HEK293 (cell line): ENCODE results near the gene PDAP1.
A peak's percentile ranks its signal among the peaks of the same experiment; 100 is the strongest.

Experiments used
- CTCF ChIA-PET: fragments of 350-600 bp; formaldehyde crosslinking; extraction: SDS; loops from one replicate; lab custom pipeline; 2021; ENCODE audit warnings: antibody characterized with exemption; lab: Yijun Ruan, JAX
- POLR2A ChIA-PET: fragments of 300-600 bp; formaldehyde crosslinking; extraction: SDS; loops from one replicate; lab custom pipeline; 2020; ENCODE audit warnings: antibody characterized with exemption, inconsistent platforms; lab: Yijun Ruan, JAX
- H3K27ac ChIP-seq: fragments of 200-500 bp; sonication (Bioruptor generic); 2 replicates; pipeline ENCODE4 v1.5.1; 2014; ENCODE audit warnings: low read depth, low read length, control low read depth, inconsistent platforms; ENCODE audit errors: extremely low read depth
- H3K36me3 ChIP-seq, 2 experiments: fragments of 200-500 bp in 1 of 2; sonication (Bioruptor generic) in 1 of 2; 1 replicate in 1 of 2; 2 replicates in 1 of 2; pipeline ENCODE4 v1.5.1; 2014 to 2017; ENCODE audit warnings: inconsistent platforms in 2 of 2, low read length in 2 of 2; ENCODE audit not compliant: control insufficient read depth in 2 of 2, insufficient read depth in 1 of 2
- H3K4me1 ChIP-seq: fragments of 200-500 bp; sonication (Bioruptor generic); 2 replicates; pipeline ENCODE4 v1.5.1; 2014; ENCODE audit warnings: mild to moderate bottlenecking, low read length, inconsistent platforms; ENCODE audit not compliant: control insufficient read depth, insufficient read depth
- H3K4me3 ChIP-seq: 2 replicates; pipeline ENCODE4 v1.5.1; 2011; ENCODE audit warnings: low read depth, mild to moderate bottlenecking, control low read depth, low read length, moderate library complexity
- H3K9me3 ChIP-seq: fragments of 200-500 bp; sonication (Bioruptor generic); 2 replicates; pipeline ENCODE4 v1.5.1; 2014; ENCODE audit warnings: low read depth, low read length, inconsistent platforms; ENCODE audit not compliant: control insufficient read depth, insufficient read depth
- GLIS2 ChIP-seq: fragments of 450-650 bp; formaldehyde crosslinking; IDR thresholded peaks from 2 replicates; pipeline ENCODE4 v1.5.1; 2016; ENCODE audit warnings: missing biosample characterization, missing genetic modification characterization
- HOXC10 ChIP-seq: sonication (generic); formaldehyde crosslinking; IDR thresholded peaks from 2 replicates; pipeline ENCODE4 v1.8.1; 2023; ENCODE audit warnings: mild to moderate bottlenecking, missing genetic modification reagents
- KLF1 ChIP-seq: fragments of 450-650 bp; formaldehyde crosslinking; IDR thresholded peaks from 2 replicates; pipeline ENCODE4 v1.5.1; 2016; ENCODE audit warnings: missing biosample characterization, missing genetic modification characterization
- KLF16 ChIP-seq: fragments of 450-650 bp; formaldehyde crosslinking; IDR thresholded peaks from 2 replicates; pipeline ENCODE4 v1.5.1; 2017; ENCODE audit warnings: missing biosample characterization, missing genetic modification characterization
- KLF7 ChIP-seq: fragments of 450-650 bp; formaldehyde crosslinking; IDR thresholded peaks from 2 replicates; pipeline ENCODE4 v1.5.1; 2016; ENCODE audit warnings: missing biosample characterization, missing genetic modification characterization, borderline replicate concordance
- KLF8 ChIP-seq: fragments of 450-650 bp; formaldehyde crosslinking; IDR thresholded peaks from 2 replicates; pipeline ENCODE4 v1.5.1; 2016; ENCODE audit warnings: missing biosample characterization, missing genetic modification characterization
- PRDM6 ChIP-seq: fragments of 450-650 bp; formaldehyde crosslinking; IDR thresholded peaks from 2 replicates; pipeline ENCODE4 v1.5.1; 2017; ENCODE audit warnings: missing biosample characterization, missing genetic modification characterization
- SALL2 ChIP-seq: fragments of 450-650 bp; formaldehyde crosslinking; IDR thresholded peaks from 2 replicates; pipeline ENCODE4 v1.5.0; 2017; ENCODE audit warnings: missing biosample characterization, mild to moderate bottlenecking, missing genetic modification characterization, borderline replicate concordance
- SCRT1 ChIP-seq: fragments of 450-650 bp; formaldehyde crosslinking; IDR thresholded peaks from 2 replicates; pipeline ENCODE4 v1.5.1; 2016; ENCODE audit warnings: missing biosample characterization, missing genetic modification characterization, borderline replicate concordance
- SP2 ChIP-seq: fragments of 450-650 bp; formaldehyde crosslinking; IDR thresholded peaks from 2 replicates; pipeline ENCODE4 v1.5.1; 2016; ENCODE audit warnings: missing biosample characterization, missing genetic modification characterization
- ZBTB48 ChIP-seq: fragments of 450-650 bp; formaldehyde crosslinking; IDR thresholded peaks from 2 replicates; pipeline ENCODE4 v1.5.1; 2016; ENCODE audit warnings: missing biosample characterization, missing genetic modification characterization
- ZNF121 ChIP-seq: fragments of 450-650 bp; formaldehyde crosslinking; IDR thresholded peaks from 2 replicates; pipeline ENCODE4 v1.5.1; 2016; ENCODE audit warnings: missing biosample characterization, missing genetic modification characterization
- ZNF138 ChIP-seq: fragments of 450-650 bp; formaldehyde crosslinking; IDR thresholded peaks from 2 replicates; pipeline ENCODE4 v1.5.1; 2016; ENCODE audit warnings: missing biosample characterization, missing genetic modification characterization, borderline replicate concordance
- ZNF16 ChIP-seq: fragments of 450-650 bp; formaldehyde crosslinking; IDR thresholded peaks from 2 replicates; pipeline ENCODE4 v1.5.1; 2016; ENCODE audit warnings: low read depth, missing biosample characterization, missing genetic modification characterization
- ZNF214 ChIP-seq: fragments of 450-650 bp; formaldehyde crosslinking; IDR thresholded peaks from 2 replicates; pipeline ENCODE4 v1.5.1; 2017; ENCODE audit warnings: missing biosample characterization, mild to moderate bottlenecking, missing genetic modification characterization, borderline replicate concordance
- ZNF221 ChIP-seq: fragments of 450-650 bp; formaldehyde crosslinking; IDR thresholded peaks from 2 replicates; pipeline ENCODE4 v1.5.1; 2017; ENCODE audit warnings: missing biosample characterization, missing genetic modification characterization, borderline replicate concordance
- ZNF23 ChIP-seq: fragments of 450-650 bp; formaldehyde crosslinking; IDR thresholded peaks from 2 replicates; pipeline ENCODE4 v1.5.1; 2016; ENCODE audit warnings: missing biosample characterization, missing genetic modification characterization, borderline replicate concordance
- ZNF280C ChIP-seq: fragments of 450-650 bp; formaldehyde crosslinking; IDR thresholded peaks from 2 replicates; pipeline ENCODE4 v1.5.1; 2016; ENCODE audit warnings: missing biosample characterization, missing genetic modification characterization
- ZNF302 ChIP-seq: fragments of 450-650 bp; formaldehyde crosslinking; IDR thresholded peaks from 2 replicates; pipeline ENCODE4 v1.5.1; 2016; ENCODE audit warnings: missing biosample characterization, missing genetic modification characterization, low read depth
- ZNF423 ChIP-seq: fragments of 450-650 bp; formaldehyde crosslinking; IDR thresholded peaks from 2 replicates; pipeline ENCODE4 v1.5.1; 2016; ENCODE audit warnings: missing biosample characterization, missing genetic modification characterization
- ZNF426 ChIP-seq: fragments of 450-650 bp; formaldehyde crosslinking; IDR thresholded peaks from 2 replicates; pipeline ENCODE4 v1.5.1; 2017; ENCODE audit warnings: missing biosample characterization, missing genetic modification characterization, mild to moderate bottlenecking, inconsistent platforms, moderate library complexity
- ZNF514 ChIP-seq: fragments of 450-650 bp; formaldehyde crosslinking; IDR thresholded peaks from 2 replicates; pipeline ENCODE4 v1.5.1; 2016; ENCODE audit warnings: missing biosample characterization, missing genetic modification characterization
- ZNF596 ChIP-seq: fragments of 450-650 bp; IDR thresholded peaks from 2 replicates; pipeline ENCODE4 v1.5.0; 2018; ENCODE audit warnings: missing biosample characterization, mild to moderate bottlenecking, missing genetic modification characterization, moderate library complexity
- ZNF677 ChIP-seq: fragments of 450-650 bp; IDR thresholded peaks from 2 replicates; pipeline ENCODE4 v1.5.0; 2018; ENCODE audit warnings: missing biosample characterization, mild to moderate bottlenecking, missing genetic modification characterization, moderate library complexity
- ZNF704 ChIP-seq: fragments of 450-650 bp; formaldehyde crosslinking; IDR thresholded peaks from 2 replicates; pipeline ENCODE4 v1.5.1; 2016; ENCODE audit warnings: missing biosample characterization, missing genetic modification characterization
- ZNF830 ChIP-seq: fragments of 450-650 bp; IDR thresholded peaks from 2 replicates; pipeline ENCODE4 v1.5.0; 2018; ENCODE audit warnings: missing biosample characterization, missing genetic modification characterization, low read depth, mild to moderate bottlenecking, moderate library complexity

The PDAP1 gene

GRCh38 chr7:99428972-99429566, 20.7 kb upstream of the PDAP1 start:
- CTCF ChIA-PET, result no interaction called here
- H3K36me3 ChIP-seq, result peaks cover 24 to 68% of the 10 kb centered on the region in 2 experiments
- no peaks in the 10 kb centered on the region for H3K4me1 ChIP-seq
- H3K4me3 ChIP-seq, result no peak overlapping the region
- H3K27ac ChIP-seq, result no peak overlapping the region
- POLR2A ChIA-PET, result interaction anchor here (1.8 kb wide), 2 partner anchors 9 to 20 kb away, joined by 8 to 9 read pairs; partner anchors contain the start of genes BUD31, CPSF4, PDAP1 and PTCD1
- H3K9me3 ChIP-seq, result no peaks in the 10 kb centered on the region
- TF ChIP-seq ZNF121 (tag by site-specific recombination) (peak; percentile 75), ZNF214 (tag by site-specific recombination) (no peak), ZNF426 (tag by site-specific recombination) (no peak)

- H3K36me3 ChIP-seq, result peaks cover 20 to 70% of the 10 kb centered on the region in 2 experiments; a peak in 2 of 3 replicates
- TF ChIP-seq ZBTB48 (no peak), ZNF280C (tag by site-specific recombination) (no peak), GLIS2 (tag by site-specific recombination) (no peak), ZNF138 (tag by site-specific recombination) (no peak), ZNF221 (no peak), PRDM6 (tag by site-specific recombination) (no peak), ZNF704 (no peak), KLF7 (tag by site-specific recombination) (no peak), SALL2 (no peak), ZNF423 (tag by site-specific recombination) (no peak), ZNF302 (tag by site-specific recombination) (no peak), KLF16 (tag by site-specific recombination) (no peak)
- H3K27ac ChIP-seq, result no peak overlapping the region
- POLR2A ChIA-PET, result no interaction called here
- H3K4me3 ChIP-seq, result no peak overlapping the region
- H3K9me3 ChIP-seq, result no peaks in the 10 kb centered on the region
- no peaks in the 10 kb centered on the region for H3K4me1 ChIP-seq
- CTCF ChIA-PET, result no interaction called here
Observed at GRCh38 chr7:99424932-99425730, 16.7 kb upstream of the PDAP1 start.

GRCh38 chr7:99422625-99423024, 14.2 kb upstream of the PDAP1 start:
- POLR2A ChIA-PET, result interaction anchor here (1.7 to 4.9 kb wide), 2 partner anchors 13 to 14 kb away, joined by 4 to 36 read pairs; partner anchors contain the start of genes BUD31 and PDAP1
- Histone ChIP-seq H3K4me1 (no peaks in the 10 kb centered on the region), H3K27ac (no peak overlapping the region), H3K36me3 (peaks cover 18 to 78% of the 10 kb centered on the region in 2 experiments), H3K4me3 (no peak overlapping the region), H3K9me3 (no peaks in the 10 kb centered on the region)
- CTCF ChIA-PET, result interaction anchor here (0.7 to 1.1 kb wide), 2 partner anchors 28 to 54 kb away, joined by 3 to 4 read pairs; no protein-coding TSS in a partner anchor
- TF ChIP-seq HOXC10 (CRISPR knock-in tag) (no peak), ZNF16 (tag by site-specific recombination) (no peak), KLF8 (no peak), ZNF23 (tag by site-specific recombination) (no peak), KLF1 (tag by site-specific recombination) (no peak), SP2 (tag by site-specific recombination) (no peak), ZNF830 (tag by site-specific recombination) (no peak), SCRT1 (tag by site-specific recombination) (no peak), ZNF596 (tag by site-specific recombination) (no peak), ZNF677 (tag by site-specific recombination) (no peak), ZNF514 (tag by site-specific recombination) (no peak)
